HG02759 (cell line): ENCODE data around the gene MYOZ1.
"Not testable (repeated sequence)": the region's sequence is repeated elsewhere in the genome, so short reads cannot be mapped to it uniquely, and the experiment has no call there.

ENCODE experiments used
- ATAC-seq: cut with Tn5 transposase; IDR thresholded peaks from one replicate; pipeline ENCODE4 v1.9.1; 2021; ENCODE audit warnings: mild to moderate bottlenecking, moderate library complexity; ENCODE audit not compliant: unreplicated experiment

The MYOZ1 gene, protein sequence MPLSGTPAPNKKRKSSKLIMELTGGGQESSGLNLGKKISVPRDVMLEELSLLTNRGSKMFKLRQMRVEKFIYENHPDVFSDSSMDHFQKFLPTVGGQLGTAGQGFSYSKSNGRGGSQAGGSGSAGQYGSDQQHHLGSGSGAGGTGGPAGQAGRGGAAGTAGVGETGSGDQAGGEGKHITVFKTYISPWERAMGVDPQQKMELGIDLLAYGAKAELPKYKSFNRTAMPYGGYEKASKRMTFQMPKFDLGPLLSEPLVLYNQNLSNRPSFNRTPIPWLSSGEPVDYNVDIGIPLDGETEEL

DNA sequence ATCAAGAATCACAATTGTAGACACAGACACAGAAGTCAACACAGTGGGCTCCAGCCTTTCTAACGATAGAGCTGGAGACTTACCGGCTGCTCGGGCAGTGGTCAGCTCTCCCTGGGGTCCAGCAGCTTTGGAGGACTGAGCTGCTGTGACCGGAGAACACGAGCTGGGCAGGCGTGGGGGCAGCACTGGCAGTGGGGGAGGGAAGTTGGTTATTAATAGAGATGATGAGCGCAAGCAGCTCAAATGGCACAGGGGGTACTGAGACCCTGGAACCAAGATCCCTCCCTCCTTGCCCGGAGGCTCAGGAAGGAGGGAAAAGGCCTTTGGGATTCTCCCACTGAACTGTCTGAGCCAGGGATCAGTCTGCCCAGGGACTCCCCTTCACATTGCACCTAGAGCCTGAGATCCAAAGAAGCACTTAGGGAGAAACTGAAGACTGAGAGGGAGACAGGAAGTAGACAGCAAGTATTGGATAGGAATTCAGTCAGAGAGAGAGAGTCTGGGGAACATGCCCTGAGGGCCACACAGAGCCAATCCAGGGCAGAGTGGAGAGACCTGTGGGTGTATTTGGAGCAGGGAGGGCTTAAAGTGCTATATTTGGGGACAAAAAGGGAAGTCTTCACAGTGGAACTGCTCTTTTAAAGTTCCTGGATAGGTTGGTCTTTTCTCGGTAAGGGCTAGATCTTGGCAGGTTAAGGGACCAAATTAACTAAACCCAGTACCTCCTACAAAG lies at the start of gene MYOZ1:
Gene MYOZ1, minus strand, starts transcription at position 147 of the 733 bp plus-strand sequence. CDS start 1,457 bp downstream, outside the sequence.
- no peak for ATAC-seq

DNA sequence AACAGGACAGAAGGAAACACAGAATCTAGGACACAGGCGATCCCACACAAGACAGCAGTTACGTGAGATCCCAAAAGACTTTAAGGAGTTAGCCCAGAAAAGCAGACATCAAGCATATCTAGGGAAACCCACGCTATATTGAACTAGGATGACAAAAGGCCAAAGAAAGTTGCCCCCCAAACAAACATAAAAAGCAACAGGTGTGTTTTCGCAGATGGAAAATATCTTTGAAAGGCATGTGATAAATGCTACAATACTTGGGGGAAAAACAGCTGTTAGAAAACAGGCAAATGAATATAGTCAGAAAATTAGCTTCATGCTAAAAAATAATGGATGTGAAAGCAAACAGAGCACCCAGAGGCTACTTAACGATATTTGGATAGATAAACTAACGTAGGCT lies 49.5 kb upstream of the MYOZ1 start:
- not testable (repeated sequence) for ATAC-seq

DNA sequence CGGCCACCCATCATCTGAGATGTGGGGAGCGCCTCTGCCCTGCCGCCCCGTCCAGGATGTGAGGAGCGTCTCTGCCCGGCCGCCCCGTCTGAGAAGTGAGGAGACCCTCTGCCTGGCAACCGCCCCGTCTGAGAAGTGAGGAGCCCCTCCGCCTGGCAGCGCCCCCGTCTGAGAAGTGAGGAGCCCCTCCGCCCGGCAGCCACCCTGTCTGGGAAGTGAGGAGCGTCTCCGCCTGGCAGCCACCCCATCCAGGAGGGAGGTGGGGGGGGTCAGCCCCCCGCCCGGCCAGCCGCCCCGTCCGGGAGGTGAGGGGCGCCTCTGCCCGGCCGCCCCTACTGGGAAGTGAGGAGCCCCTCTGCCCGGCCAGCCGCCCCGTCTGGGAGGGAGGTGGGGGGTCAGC lies 48.3 kb upstream of the MYOZ1 start:
- ATAC-seq = not testable (repeated sequence)

DNA sequence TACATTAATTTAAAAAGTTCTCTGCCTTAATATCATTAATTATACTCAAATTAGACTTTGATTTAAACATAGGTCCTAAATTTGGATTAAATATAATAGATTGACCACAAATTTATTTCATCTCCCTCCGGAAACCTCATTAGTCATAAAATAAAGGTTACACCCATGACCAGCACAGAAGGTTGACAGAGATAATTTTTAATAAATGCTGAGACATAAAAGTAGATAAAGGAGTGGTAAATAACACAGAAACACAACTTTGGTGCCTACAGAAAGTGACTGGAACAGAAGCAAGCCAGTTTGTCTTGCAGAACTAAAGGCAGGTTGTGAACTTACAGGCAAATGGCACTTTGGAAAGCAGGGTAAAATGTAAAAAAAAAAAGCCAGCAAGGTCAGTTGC lies 46.4 kb upstream of the MYOZ1 start:
- ATAC-seq = not testable (repeated sequence)

DNA sequence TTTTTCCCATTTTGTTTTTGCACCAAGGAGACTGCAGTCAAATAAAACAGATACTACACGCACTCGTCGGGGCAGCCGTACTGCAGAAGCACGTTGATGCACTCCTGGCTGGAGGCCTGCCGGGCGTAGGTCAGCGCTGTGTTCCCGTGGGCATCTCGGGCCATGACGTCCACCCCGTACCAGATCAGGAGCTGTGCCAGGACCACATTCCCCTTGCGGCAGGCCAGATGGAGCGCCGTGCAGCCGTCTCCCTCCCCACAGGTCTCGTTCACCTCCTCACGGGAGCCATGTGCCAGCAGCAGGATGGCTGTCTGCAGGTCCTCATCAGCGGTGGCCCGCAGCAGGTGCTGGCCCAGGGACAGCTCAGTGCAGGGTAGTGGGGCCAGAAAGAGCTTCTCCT lies 33.3 kb upstream of the MYOZ1 start:
- not testable (repeated sequence) for ATAC-seq

DNA sequence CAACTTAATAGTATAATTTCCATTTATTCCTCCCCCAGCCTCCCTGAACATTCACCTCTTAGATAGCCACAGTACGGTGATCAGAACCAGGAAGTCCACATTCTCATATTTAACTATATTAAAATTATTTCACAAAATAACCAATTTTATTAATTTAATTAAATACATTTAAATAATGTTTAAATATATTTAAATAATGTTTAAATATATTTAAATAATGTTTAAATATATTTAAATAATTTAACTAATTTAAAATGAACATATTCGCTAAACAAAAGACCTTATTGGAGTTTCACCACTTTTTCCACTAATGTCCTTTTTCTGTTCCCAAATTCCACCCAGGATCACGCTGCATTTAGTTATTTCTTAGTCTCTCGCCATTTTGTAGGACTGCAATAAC lies 27.1 kb upstream of the MYOZ1 start:
- not testable (repeated sequence) for ATAC-seq

DNA sequence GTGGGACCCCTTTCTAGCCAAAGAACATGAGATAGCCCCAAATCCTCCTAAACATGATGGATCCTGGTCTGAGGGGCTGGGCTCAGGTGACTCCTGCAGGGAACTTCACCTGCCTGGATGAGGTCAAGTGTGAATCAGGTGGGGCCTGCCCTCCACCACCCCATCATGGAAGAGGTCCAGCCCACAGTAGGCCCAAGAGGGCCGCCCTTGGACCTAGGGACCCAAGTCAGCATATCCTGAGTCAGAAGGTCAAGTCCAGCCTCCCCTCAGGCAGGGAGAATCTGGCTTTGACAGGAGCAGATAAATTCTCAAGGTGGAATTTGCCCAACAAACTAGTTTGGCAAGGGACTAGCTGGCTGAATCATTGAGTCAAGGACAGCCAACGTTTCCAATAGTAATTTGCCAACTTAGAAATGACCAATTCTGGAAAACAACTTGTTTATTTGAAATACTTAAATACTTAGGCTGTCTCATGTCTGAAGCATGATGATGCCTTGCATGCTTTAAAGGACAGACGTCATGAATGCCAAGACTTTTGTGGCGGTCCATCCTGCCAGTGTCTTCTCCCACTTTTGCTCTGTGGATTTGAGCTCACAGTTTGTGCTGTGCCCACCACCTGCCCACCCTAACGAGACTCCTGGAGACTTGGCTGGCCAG lies 25.0 kb upstream of the MYOZ1 start:
- not testable (repeated sequence) for ATAC-seq

DNA sequence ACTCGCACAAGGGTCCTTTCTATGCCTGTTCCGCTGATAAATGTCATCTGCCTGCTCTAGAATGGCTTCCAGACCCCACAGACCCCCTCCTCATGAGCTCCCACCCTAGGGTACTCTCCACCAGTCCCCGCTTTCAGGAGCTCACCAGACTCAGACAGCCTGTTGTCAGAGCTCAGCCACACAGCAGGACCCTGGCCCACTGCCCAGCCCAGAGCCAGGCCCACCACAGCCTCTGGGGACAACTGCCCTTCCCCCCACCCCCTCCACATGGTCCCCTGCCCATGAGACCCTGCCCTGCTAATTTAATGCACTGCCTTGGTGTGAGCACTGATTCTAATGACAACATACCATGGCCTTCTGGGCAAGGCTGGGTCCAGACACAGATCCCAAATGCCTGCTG lies 24.3 kb upstream of the MYOZ1 start:
- ATAC-seq = not testable (repeated sequence)

DNA sequence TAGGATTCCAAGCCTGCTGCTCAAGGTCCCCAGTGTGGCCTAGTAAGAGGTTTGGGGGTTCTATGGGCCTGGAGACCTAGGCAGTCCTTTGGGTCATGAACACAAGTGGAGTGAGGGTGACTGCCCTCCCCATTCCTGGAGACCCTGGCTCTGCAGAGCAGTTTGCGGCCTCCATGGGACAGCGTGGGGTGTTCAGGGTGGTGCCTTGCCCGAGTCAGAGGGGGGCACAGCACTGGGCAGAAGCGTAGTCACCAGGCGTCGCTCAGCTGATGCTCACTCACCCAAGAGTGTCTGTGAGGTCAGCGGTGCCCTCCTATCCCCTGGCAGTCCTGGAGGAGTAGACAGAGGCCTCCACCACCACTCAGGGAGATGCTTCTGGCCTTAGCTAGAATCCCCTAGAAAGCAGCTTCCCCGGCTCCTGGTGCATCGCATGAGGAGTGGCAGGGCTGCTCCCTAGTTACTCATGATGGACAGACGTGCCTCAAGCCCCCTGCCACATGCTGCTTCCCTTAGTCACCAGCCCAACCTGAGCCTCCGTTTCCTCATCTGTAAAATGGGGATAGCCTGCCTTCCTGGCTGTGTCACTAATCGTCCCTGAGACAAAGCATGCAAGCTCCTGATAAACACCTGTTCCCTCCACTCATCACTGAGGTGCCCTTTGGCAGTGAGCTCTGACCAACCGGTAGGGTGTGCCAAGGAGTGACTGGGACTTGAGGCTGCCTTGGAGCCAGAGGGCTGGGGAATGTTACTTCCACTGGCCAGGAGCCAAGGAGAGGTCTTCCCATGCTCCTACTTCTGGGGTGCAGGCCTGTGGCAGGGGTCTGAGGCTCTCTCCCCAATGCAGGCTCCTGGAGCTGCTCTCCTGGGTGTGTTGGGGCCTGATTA lies 23.1 kb upstream of the MYOZ1 start:
- ATAC-seq = not testable (repeated sequence)

DNA sequence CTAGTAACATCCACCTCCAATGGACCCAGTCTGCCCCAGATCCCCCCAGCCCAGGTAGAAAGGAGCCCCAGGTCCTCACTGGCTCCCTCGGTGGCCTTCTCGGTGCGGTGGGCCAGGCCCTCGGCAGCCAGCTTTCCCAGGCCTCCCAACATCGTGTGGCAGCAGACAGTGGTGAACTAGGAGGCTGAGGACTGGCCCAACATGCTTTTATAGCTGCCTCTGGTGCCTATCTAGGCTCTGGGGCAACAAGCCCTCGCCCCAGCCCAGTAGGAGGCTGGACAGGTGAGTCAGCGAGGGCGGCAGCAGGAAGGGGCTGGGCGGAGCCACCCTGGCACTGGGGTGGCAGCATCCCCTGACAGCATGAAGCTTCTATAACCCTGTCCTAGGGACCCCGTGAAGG lies 22.3 kb upstream of the MYOZ1 start:
- not testable (repeated sequence) for ATAC-seq

DNA sequence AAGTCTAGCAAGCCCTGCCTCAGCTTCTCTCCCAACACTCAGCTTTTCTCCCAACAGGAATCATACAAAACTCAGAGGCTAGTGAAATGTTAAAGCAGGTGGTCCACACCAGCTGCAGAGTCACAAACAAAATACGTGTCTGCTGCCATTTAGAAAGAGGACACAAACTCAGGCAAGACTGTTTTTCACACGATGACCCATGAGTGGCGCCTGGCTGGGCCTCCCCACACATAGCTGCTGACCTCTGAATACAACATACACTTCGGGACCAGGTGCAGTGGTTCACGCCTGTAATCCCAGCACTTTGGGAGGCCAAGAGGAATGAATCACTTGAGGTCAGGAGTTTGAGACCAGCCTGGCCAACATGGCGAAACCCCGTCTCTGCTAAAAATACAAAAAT lies 21.4 kb upstream of the MYOZ1 start:
- not testable (repeated sequence) for ATAC-seq

DNA sequence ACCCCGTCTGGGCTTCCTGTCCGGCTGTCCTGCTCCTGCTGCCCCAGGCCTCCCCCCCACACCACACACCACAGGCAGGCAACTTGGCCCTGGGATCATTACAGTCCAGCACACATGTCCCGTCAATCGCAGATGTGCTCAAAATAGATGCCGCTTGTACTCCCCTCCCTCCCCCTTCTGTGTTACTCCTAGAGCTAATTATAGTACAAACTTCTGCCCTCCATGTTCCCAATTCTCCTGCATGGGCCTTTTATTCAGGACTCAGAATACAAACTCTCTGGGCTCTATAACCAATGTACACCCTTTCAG lies 14.7 kb upstream of the MYOZ1 start, which contains the start of gene SYNPO2L:
Gene SYNPO2L, minus strand, starts transcription at position 40 of the 309 bp plus-strand sequence. CDS start 107 bp downstream, outside the sequence.
- ATAC-seq = no peak

DNA sequence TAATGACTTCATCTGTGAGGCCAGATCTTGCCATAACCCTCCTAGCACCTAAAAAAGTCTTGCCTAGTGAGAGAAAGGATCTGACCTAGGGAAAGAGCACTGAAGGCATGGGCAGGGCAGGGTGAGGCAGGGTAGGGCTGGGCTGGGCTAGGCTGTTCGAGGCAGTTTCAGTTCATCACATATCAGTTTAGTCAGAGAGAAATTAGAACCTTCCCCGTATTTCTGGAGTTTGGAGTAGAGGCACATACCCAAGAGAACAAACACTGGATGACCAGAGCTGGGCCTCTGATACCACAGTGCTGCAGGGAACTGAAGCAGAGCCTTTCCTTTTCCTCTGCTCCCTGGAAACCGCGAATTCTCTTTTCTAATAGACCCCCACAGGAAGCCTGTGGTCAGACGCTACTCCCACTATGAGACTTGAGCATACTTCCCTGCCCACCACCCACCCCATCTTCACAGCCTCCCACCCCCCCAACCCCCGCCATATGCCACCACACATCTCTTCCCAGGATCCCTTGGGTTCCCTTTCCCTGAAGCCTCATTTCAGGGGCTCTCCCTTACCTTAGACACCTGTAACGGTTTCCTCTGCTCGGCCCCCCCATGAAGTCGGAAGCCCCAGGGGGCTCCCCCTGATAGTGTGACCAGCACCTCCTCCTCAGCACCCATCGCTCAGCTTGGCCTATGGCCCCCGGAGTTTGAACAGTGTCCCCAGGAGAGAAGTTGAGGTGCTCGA lies 14.1 kb upstream of the MYOZ1 start:
- ATAC-seq = no peak

DNA sequence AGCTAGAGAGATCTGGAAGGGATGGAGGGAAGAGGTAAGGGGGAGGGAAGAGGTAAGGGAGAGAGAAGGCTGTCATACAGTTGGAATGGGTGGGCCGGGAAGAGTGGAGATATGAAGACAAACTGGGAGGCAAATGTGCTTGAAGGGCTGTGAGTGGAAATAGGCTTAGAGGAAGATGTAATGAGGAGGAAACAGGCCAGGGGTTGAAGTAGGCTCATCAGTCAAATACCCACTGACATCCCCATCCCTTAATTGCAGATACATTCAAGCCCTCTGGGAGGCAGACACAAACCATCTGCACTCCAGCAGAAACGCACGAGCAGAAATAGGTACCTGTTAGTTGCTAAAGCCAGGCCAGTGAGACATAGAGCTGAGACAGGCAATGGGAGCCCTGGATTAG lies 12.4 kb upstream of the MYOZ1 start:
- ATAC-seq = no peak

DNA sequence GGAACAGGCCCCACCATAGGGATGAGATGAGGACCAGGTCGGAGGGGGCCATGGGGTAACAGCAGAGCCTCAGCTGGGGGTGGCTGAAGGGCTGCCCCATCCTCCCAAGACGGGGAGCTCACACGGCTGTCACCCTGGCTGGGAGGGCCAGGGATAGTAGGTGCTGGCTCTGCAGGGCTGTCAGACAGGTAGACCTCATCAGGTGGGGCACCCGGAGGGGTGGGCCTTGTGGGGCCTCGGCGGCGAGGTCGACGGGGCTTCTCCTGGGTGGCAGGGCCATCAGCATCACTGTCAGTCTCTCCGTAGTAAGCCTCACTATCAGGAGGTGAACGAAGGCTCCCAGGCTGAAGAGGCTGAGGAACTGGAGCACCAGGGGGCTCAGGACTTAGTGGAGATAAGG lies 11.9 kb upstream of the MYOZ1 start:
- no peak for ATAC-seq

DNA sequence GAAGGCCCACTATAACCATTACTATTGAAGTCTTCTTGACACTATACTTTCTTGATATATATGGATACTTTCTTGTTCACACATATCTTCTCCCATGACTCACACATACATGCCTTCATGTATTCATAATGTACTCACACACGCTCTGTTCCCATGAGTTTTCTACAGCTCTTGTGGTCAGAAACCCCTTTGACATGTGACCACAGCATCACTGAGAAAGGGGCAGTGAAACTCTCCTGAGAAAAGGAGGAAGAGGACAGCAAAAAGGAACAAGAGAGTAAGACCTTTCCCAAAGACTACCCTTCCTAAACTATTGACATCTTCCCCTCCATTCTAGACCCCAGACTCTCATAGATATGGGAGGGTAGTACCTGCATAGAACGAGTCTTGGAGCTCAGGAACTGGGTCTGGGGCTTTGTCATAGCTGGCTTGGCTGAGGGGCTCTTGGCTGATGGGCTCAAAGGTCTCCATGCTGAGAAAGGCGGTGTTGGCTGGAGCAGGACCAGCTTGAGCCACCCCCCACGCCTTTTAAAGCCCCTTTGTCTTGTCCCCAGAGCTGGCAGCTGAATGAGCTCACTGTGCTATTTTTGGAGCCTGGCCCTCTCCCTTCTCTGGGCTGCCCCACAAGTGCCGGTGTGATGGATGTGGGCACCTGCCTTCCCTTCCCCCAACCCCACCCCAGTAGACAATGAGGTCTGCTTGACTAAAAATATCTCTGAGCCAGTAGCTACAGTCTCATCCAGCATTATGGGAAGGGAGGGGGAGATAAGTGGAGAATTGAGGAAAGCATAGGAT lies 9.5 kb upstream of the MYOZ1 start:
- no peak for ATAC-seq

DNA sequence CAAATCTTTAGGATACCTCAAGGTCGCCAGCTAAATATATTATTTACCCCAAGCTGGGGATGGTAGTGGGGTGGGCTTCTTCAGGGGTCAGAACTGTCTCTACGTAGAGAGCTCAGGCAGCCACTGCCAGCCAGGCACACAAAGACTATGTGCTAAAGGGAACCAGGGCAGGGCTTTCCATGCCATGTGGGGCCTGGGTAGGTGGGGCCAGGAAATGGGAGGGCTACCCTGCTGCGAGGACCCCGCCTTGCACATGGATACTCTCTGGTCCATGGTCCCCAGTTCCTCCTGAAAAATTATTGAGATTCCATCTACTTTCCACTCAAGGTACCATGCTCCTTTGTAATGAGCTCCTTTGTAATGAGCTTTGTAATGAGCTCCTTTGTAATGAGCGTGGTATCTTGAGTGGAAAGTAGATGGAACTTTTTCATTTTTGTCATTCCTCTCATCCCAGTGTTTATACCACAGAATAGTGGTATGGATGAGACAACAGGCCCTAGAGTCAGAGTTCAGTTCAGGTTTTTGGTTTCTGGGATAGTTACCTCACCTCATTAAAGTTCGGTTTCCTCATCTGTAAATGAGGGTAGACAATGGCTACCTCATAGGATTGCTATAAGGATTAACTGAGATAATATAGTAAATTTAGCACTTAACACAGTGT lies 8.7 kb upstream of the MYOZ1 start:
- no peak for ATAC-seq

DNA sequence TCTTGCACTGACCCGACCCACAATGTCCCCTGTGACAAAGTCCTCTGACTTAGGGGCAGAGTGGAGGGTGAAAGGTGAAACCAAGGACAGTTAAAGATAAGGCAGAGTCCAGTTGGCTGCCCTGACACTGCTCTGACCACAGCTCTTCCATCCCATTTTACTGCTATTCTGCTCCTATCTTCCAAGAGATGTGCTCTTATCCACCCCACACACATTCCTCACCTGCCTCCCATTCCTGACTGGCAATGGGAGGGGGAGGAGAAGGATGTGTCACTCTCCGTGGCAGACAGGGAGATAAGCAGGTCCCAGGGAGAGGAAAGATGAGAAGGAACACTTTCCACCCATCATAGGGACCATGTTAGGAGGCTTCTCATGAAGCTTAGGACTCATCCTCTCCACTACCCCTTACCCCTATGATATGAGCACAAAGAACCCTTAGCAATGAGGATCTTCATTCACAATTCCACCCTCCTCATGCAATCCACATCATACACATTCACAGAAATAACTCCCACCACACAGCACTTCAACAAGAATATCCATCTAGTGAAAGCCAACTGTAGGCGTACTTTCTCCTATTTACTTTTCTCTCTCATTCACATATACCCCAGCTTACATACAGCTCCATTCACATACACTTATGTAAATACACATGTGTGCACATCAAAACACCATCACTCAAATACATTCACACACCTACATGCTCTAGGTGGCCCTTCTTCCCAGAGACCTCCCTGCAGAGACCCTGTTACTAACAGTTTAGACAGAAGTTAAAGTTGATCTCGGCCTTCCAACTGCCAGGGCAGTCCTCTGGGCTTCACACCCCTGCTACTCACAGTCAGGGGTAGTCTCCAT lies 7.9 kb upstream of the MYOZ1 start:
- no peak for ATAC-seq
